OCI-LY1 (cell line): ENCODE results near the gene SIX5.
A peak's percentile ranks its signal among the peaks of the same experiment; 100 is the strongest.
"Not testable (repeated sequence)": the region's sequence is repeated elsewhere in the genome, so short reads cannot be mapped to it uniquely, and the experiment has no call there.

Source experiments
- H2AFZ ChIP-seq: fragments of 200-600 bp; sonication (generic), shearing (Covaris generic); 2 replicates; pipeline ENCODE4 v1.6.0; 2014; ENCODE audit warnings: antibody characterized with exemption, mild to moderate bottlenecking, low read length
- H3F3A ChIP-seq: fragments of 200-600 bp; sonication (generic), shearing (Covaris generic); 2 replicates; pipeline ENCODE4 v1.6.0; 2014; ENCODE audit warnings: mild to moderate bottlenecking, antibody characterized with exemption, low read length, moderate library complexity; ENCODE audit not compliant: insufficient read depth
- H3K27ac ChIP-seq: fragments of 200-600 bp; sonication (generic); 2 replicates; pipeline ENCODE4 v1.5.1; 2014; ENCODE audit warnings: low read length, mixed run types, mild to moderate bottlenecking, low read depth; ENCODE audit not compliant: poor library complexity, severe bottlenecking
- H3K27me3 ChIP-seq: fragments of 200-600 bp; sonication (generic); 2 replicates; pipeline ENCODE4 v1.6.0; 2014; ENCODE audit warnings: antibody characterized with exemption, mild to moderate bottlenecking, low read length, moderate library complexity; ENCODE audit not compliant: insufficient read depth
- H3K36me3 ChIP-seq: fragments of 200-600 bp; sonication (generic); 2 replicates; pipeline ENCODE4 v1.6.1; 2014; ENCODE audit warnings: mild to moderate bottlenecking, antibody characterized with exemption, low read length, moderate library complexity, mixed read lengths; ENCODE audit not compliant: insufficient read depth
- H3K4me1 ChIP-seq: fragments of 200-600 bp; sonication (generic); 2 replicates; pipeline ENCODE4 v1.5.1; 2014; ENCODE audit warnings: mild to moderate bottlenecking, low read length, moderate library complexity; ENCODE audit not compliant: insufficient read depth, severe bottlenecking
- H3K4me2 ChIP-seq: fragments of 200-600 bp; sonication (generic), shearing (Covaris generic); 2 replicates; pipeline ENCODE4 v1.6.1; 2014; ENCODE audit warnings: low read length
- H3K4me3 ChIP-seq: fragments of 200-600 bp; sonication (generic); 2 replicates; pipeline ENCODE4 v1.5.1; 2014; ENCODE audit warnings: low read length, low read depth, mild to moderate bottlenecking, mixed read lengths; ENCODE audit not compliant: poor library complexity, severe bottlenecking
- H3K79me2 ChIP-seq: fragments of 200-600 bp; shearing (Covaris generic); 2 replicates; pipeline ENCODE4 v1.6.1; 2016; ENCODE audit warnings: mixed run types, low read length, mixed read lengths; ENCODE audit not compliant: insufficient read depth
- H3K9ac ChIP-seq: fragments of 200-600 bp; sonication (generic), shearing (Covaris generic); 2 replicates; pipeline ENCODE4 v1.6.1; 2014; ENCODE audit warnings: mild to moderate bottlenecking, low read length, mixed read lengths
- H3K9me2 ChIP-seq: fragments of 200-600 bp; sonication (generic), shearing (Covaris generic); 2 replicates; pipeline ENCODE4 v1.6.1; 2014; ENCODE audit warnings: low read depth, mild to moderate bottlenecking, low read length, mixed read lengths
- H3K9me3 ChIP-seq: fragments of 200-600 bp; shearing (Covaris generic); 2 replicates; pipeline ENCODE4 v1.6.1; 2014; ENCODE audit warnings: low read length, mixed read lengths
- H4K20me1 ChIP-seq: fragments of 200-600 bp; sonication (generic), shearing (Covaris generic); 2 replicates; pipeline ENCODE4 v1.6.0; 2016; ENCODE audit warnings: mild to moderate bottlenecking, low read length; ENCODE audit not compliant: insufficient read depth
- CTCF ChIP-seq: fragments of 200-600 bp; sonication (generic), shearing (Covaris generic); IDR thresholded peaks from 2 replicates; pipeline ENCODE4 v1.5.1; 2017; ENCODE audit warnings: mild to moderate bottlenecking, antibody characterized with exemption, low read length, moderate library complexity, mixed read lengths
- EZH2 ChIP-seq: fragments of 200-600 bp; sonication (generic), shearing (Covaris generic); IDR thresholded peaks from 2 replicates; pipeline ENCODE4 v1.8.0; 2017; ENCODE audit warnings: borderline replicate concordance, mixed run types, mild to moderate bottlenecking, antibody characterized with exemption, low read length, moderate library complexity, mixed read lengths

Gene SIX5

GRCh38 chr19:45729800-45730290 is 39.2 kb downstream of the SIX5 start:
- no peaks in the 10 kb centered on the region for H3K9me2 ChIP-seq
- H3K36me3 ChIP-seq, result peaks cover 10% of the 10 kb centered on the region; the same call in 1 of the 2 replicates
- H4K20me1 ChIP-seq, result no peaks in the 10 kb centered on the region
- peak overlapping the region; percentile 92 for H3K4me3 ChIP-seq
- no peaks in the 10 kb centered on the region for H3K27me3 ChIP-seq
- peaks cover 9% of the 10 kb centered on the region for H3K4me1 ChIP-seq
- TF ChIP-seq CTCF (no peak), EZH2 (no peak)
- peaks cover 44% of the 10 kb centered on the region for H3K79me2 ChIP-seq
- H3K9me3 ChIP-seq, result no peaks in the 10 kb centered on the region
- no peak overlapping the region for H2AFZ ChIP-seq
- H3K27ac ChIP-seq, result peak overlapping the region; percentile 24
- no peaks in the 10 kb centered on the region for H3F3A ChIP-seq
- H3K9ac ChIP-seq, result peak overlapping the region; percentile 94
- H3K4me2 ChIP-seq, result peak overlapping the region; percentile 89

GRCh38 chr19:45728683-45729082 is 40.4 kb downstream of the SIX5 start:
- not testable (repeated sequence) for H3K4me3 ChIP-seq, H4K20me1 ChIP-seq, H3K4me2 ChIP-seq, H3F3A ChIP-seq, H3K27me3 ChIP-seq, H3K9me2 ChIP-seq, H3K9me3 ChIP-seq, H2AFZ ChIP-seq, H3K27ac ChIP-seq, H3K4me1 ChIP-seq, H3K9ac ChIP-seq
- peaks cover 14% of the 10 kb centered on the region; the same call in 1 of the 2 replicates for H3K36me3 ChIP-seq
- H3K79me2 ChIP-seq, result peaks cover 44% of the 10 kb centered on the region

GRCh38 chr19:45720065-45720464 is 49.0 kb downstream of the SIX5 start:
- H3K9me3 ChIP-seq, result not testable (repeated sequence)
- H3K79me2 ChIP-seq, result peaks cover 21% of the 10 kb centered on the region

GRCh38 chr19:45717983-45718650 is 50.9 kb downstream of the SIX5 start:
- H3K4me2 ChIP-seq, result peak overlapping the region; percentile 91
- H2AFZ ChIP-seq, result no peak overlapping the region
- H3K9ac ChIP-seq, result peak overlapping the region; percentile 85
- TF ChIP-seq CTCF, result no peak
- no peak for TF ChIP-seq EZH2
- no peaks in the 10 kb centered on the region for H3K9me2 ChIP-seq
- peak overlapping the region; percentile 66 for H3K4me3 ChIP-seq
- no peaks in the 10 kb centered on the region for H4K20me1 ChIP-seq
- no peaks in the 10 kb centered on the region for H3K27me3 ChIP-seq
- H3K79me2 ChIP-seq, result peaks cover 21% of the 10 kb centered on the region
- H3F3A ChIP-seq, result no peaks in the 10 kb centered on the region
- no peaks in the 10 kb centered on the region for H3K9me3 ChIP-seq
- peak overlapping the region; percentile 74 for H3K27ac ChIP-seq
- H3K4me1 ChIP-seq, result peaks cover 31% of the 10 kb centered on the region
- H3K36me3 ChIP-seq, result peaks cover 12% of the 10 kb centered on the region

More at GRCh38 chr19:45720065-45720464, 49.0 kb downstream of the SIX5 start:
- H3K4me2 ChIP-seq, H3K27ac ChIP-seq, H2AFZ ChIP-seq, H3F3A ChIP-seq, H3K27me3 ChIP-seq, H3K9ac ChIP-seq, H3K9me2 ChIP-seq, H3K4me3 ChIP-seq, H4K20me1 ChIP-seq: not testable (repeated sequence)
- Histone ChIP-seq H3K36me3 (peaks cover 21% of the 10 kb centered on the region), H3K4me1 (peaks cover 23% of the 10 kb centered on the region)
